Glomerular visceral epithelial cell (primary cell): ENCODE data around the gene TRAF2.
"Not testable (repeated sequence)": the region's sequence is repeated elsewhere in the genome, so short reads cannot be mapped to it uniquely, and the experiment has no call there.

Source experiments
- DNase-seq: peaks from one replicate; pipeline ENCODE4 v3.0.0-alpha.2; 2016; ENCODE audit errors: extremely low spot score

TRAF2 gene

GRCh38 chr9:136882109-136882946 is 4.0 kb upstream of the TRAF2 start:
- DNase-seq: peak; percentile 87

- DNase-seq: not testable (repeated sequence)
Measured at GRCh38 chr9:136882947-136883283, 3.4 kb upstream of the TRAF2 start.

- DNase-seq: not testable (repeated sequence)
Measured at GRCh38 chr9:136883670-136884069, 2.6 kb upstream of the TRAF2 start.

DNA sequence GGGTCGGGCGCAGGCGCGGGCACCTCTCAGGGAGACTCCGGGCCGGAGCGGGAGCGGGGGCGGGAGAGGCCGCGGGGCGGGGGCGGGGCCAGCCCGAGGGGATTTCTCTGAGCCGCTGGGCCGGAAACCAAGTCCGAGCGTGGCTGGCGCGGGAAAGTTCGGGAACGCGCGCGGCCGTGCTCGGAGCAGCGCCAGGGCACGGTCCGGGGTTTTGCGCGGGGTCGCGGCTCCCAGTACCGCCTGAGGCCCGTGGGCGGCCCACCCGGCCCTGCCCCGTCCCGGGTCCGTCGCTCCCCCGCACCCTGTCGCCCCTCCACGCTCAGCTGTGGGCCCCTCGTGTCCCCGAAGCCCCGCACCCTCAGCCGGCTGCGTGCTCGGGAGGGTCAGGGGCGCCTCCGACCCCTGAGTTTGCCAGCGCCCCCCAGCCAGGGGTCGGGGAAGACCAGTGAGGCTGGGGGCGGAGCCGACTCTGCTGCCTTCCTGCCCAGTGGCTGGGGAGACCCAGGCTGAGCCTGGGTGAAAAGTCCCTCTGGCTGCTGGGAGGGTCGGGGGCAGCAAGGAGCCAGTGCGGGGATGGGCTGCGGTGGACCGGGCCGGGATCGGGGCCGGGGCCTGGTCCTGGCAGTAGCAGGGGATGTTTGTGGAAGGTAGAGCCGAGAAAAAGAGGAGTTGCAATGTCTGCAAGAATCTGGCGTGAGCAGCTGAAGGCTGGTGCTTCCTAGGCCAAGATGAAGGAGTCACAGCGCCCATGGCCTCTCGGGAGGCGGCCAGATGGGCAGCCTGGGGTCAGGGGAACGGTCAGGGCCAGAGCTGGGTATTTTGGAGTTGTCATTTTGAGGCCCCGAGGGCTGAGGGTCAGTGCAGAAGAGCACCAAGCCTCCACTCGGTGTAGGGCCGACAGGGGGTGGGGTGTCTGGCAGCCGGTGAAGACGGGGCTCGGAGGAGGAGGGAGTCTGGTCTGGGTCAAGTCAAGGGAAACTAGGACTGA is 588 bp downstream of the TRAF2 start:
- peak; percentile 30 for DNase-seq

DNA sequence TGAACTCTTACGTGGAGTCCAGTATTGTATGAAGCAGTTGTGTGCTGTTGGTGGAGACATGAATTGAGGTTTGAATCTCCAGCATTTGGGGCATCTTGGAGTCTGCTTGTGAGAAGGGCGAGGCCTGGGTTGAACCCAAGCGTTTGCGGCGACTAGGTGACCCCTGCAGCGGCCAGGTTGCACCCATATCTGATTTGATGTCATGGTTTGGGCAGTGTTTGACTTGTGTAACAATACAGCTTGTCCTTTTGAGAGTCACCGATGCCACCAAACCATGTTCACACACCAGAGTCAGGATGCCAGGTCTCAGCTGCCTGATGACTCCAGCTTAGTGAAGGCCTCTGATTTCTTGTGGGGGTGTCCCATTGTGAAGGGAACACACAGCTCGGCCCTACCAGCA is 2.1 kb downstream of the TRAF2 start:
- no peak for DNase-seq

DNA sequence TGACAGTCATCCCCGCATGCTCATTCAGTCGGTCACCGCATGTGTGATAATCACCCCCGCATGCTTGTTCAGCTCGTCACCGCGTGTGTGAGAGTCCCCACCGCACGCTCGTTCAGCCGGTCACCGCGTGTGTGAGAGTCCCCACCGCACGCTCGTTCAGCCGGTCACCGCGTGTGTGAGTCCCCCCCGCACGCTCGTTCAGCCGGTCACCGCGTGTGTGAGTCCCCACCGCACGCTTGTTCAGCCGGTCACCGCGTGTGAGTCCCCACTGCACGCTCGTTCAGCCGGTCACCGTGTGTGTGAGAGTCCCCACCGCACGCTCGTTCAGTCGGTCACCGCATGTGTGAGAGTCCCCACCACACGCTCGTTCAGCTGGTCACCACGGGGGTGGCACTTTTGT is 3.5 kb downstream of the TRAF2 start:
- DNase-seq: no peak

DNA sequence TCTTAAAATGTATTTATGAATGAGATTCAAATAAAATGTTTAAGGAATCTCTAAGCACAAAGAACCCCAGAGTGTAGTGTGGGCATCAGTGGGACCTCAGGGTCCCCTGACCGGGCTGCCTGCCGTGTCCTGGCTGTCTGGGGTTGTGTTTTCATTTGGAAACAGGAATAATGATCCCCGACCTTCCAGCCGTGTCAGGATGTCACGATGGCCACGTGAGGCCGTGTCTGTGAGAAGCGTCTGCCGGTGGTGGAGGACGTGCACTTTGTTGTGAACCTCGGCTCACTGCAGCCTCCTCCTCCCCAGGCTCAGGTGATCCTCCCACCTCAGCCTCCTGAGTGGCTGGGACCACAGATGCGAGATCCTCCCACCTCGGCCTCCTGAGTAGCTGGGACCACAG is 4.3 kb downstream of the TRAF2 start:
- no peak for DNase-seq

GRCh38 chr9:136896027-136896426 is 9.7 kb downstream of the TRAF2 start:
- no peak for DNase-seq

DNA sequence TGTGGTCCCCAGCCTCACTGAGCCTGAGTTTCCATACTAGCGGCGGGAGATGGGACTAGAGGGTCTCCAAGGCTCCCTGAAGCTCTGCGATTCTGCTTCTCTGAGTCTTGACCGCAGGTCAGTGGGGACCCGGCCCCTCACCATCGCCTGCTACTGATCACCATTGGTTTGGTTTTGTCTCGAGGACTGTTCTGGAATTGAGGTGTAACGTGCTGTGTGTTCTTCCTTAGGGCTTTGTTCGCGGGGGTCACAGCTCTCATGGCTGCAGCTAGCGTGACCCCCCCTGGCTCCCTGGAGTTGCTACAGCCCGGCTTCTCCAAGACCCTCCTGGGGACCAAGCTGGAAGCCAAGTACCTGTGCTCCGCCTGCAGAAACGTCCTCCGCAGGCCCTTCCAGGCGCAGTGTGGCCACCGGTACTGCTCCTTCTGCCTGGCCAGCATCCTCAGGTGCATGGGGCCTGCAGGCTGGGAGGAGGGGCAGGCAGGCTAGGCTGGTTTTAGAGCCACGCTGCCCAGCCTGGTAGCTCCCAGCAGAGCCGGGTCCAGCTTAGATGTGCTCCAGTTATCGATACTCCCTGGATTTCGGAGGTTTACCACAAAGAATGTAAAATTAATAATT is 12.3 kb downstream of the TRAF2 start:
- no peak for DNase-seq

- DNase-seq: no peak
Measured at GRCh38 chr9:136899196-136899595, 12.9 kb downstream of the TRAF2 start.

DNA sequence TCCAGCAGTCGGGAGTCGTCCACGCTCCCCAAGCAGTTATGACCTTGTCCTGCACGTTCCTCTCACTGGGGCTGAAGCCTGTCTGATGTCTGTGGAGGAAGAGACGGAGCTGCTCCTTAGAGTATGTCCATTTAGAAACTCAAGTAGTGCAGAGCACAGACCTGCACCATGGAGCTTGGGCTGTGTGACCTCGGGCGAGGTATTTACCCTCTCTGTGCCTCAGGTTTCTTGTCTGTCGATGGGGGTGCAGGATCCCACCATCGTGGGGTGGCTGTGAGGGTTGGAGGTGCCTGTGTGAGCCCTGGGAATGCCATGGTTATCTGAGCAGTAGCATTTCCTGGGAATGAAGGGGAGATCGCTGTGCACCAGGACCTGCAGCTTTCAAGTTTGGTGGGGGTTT is 14.2 kb downstream of the TRAF2 start:
- no peak for DNase-seq

GRCh38 chr9:136900988-136901515 is 14.7 kb downstream of the TRAF2 start:
- peak; percentile 72 for DNase-seq

DNA sequence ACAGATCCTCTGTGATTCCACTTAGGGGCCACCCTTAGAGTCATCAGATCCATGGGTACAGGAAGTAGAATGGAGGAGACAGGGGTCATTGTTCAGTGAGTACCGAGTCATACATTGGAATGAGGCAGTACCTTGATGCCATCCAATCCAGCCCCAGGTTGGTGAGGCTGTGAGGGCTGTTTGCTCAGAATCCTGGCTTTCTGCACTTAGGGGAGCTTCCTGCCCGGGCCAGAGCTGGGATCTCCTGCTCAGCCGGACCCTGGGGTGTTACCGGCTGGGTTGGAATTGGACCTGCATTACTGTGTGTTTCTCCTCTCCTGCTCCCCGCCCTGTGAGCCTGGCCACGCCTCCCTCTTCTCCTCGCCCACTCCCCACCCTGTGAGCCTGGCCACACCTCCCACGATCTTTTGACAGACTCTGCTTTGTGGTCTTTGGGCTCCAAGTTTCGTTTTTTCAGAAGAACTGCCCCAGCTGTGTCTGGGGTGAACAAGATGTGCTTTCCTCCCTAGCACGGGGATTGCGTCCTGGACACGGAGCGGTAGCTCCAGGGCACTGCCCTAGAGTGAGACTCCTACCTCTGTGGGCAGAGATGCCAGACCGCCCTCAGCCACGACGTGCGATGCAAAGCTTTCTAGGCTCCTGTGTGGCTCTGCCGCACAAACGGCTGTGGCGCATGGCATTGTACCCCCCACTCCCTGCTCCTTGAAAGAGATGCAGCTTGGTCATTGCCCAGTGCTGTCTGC is 15.4 kb downstream of the TRAF2 start:
- DNase-seq: peak; percentile 84

GRCh38 chr9:136902259-136902821 is 16.0 kb downstream of the TRAF2 start:
- peak; percentile 88 for DNase-seq

GRCh38 chr9:136903041-136903554 is 16.8 kb downstream of the TRAF2 start:
- DNase-seq: no peak

- no peak for DNase-seq
Measured at GRCh38 chr9:136906266-136906665, 19.9 kb downstream of the TRAF2 start.

DNA sequence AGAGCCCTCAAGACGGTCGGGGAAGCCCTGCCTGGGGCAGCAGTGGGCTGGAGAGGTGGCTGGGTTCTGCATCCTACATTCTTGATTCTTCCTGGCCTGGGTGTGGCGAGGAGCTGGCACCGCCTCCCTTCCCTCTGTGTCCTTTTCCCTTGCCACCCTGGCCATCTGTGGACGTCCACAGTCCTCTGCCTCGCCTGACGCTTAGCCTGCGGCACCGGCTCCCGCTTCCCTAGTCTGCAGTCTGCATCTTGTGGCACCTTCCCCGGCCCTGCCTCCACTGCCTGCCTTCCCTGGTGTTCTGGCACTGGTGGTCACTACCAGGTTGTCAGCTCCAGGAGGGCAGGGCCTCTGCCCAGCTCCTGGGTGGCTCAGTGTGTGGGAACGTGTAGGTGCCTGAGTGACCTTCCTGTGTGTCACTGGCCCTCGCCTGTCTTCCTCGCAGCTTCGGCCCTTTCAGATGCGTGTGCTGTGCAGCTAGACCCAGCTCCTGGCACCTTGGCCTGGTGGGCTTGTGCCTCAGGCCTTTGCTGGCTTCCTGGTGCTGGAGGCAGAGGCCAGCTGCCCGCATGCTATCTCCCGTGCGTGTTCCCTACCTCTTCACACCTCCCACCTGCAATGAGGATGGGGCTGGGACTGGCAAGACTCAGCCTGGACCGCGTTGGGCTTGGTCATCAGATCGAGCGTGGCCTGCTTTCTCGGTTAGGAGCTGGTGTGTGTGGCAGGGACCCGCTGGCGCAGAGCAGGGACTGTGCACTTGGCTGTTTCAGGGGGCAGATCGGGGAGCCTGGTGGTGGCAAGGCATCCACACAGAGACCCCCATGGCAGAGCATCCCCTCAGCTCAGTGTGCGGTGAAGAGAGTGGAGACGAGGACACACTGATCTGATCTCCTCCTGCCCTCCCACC is 20.9 kb downstream of the TRAF2 start:
- no peak for DNase-seq

DNA sequence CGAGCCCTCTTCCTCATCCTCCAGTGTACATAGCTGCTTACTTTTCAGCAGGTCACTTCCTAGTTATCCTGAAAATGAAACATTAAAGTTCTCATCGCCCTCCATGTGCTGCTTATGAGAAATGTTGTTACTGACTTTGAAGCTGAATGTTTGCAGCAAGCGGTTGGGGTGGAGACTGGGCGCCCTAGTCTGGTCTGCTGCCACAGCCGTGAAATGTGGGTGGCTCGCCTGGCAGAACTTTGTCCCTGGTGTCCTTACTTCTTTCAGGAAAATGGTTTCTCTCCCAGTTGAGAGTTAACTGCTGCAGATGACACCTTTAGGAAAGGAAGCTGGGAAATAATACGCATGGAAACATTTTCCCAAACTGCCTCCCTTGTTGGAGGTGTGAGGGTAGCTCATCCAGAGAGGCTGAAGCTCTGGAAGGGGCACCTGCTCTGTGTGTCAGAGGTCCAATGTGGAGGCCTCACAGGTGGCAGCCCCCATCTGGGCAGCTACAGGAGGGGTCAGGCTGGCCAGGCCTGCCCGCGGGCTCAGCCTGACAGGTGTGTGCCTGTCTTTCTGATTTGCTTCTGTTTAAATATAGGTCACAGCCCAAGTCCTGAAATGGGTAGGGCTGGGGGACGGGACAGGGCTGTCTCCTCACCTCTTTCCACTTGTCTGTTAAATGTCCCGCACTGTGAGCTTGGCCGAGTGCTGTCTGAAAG is 24.0 kb downstream of the TRAF2 start:
- DNase-seq: no peak

DNA sequence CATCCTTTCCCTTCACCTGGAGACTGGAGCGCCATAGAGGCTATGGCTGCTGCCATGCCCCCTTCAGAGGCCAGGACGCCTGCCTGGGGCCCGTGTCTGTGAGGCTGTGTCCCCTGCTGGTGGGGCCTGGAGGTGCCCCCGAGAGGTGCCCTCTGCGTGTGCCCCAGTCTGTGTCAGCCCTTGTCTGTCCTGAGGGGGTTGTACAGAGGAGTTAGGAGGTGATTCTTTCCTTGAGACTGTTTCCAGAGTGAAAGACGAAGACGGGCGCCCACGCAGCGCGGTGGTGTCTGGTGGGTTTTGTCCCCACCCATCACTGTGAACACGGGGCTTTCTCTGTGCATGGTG is 24.6 kb downstream of the TRAF2 start:
- no peak for DNase-seq
